Mesendoderm (in vitro differentiated cells): ENCODE measurements around the gene CACNA1H.

ENCODE experiments used
- DNase-seq: peaks from one replicate; pipeline ENCODE4 v3.0.0; 2013
- H2AK5ac ChIP-seq: 2 replicates; pipeline ENCODE4 v1.6.1; 2013; ENCODE audit warnings: low read length, inconsistent platforms
- H2BK120ac ChIP-seq: 2 replicates; pipeline ENCODE4 v1.6.1; 2013; ENCODE audit warnings: low read depth, mild to moderate bottlenecking, low read length, moderate library complexity, mixed read lengths
- H2BK15ac ChIP-seq: replicated peaks from 2 replicates; pipeline ENCODE4 v1.6.1; 2013; ENCODE audit warnings: low read depth, mild to moderate bottlenecking, moderate library complexity
- H2BK5ac ChIP-seq: 2 replicates; pipeline ENCODE4 v1.6.1; 2013; ENCODE audit warnings: low read length, inconsistent platforms
- H3K18ac ChIP-seq: 2 replicates; pipeline ENCODE4 v1.6.1; 2013; ENCODE audit warnings: mild to moderate bottlenecking, low read length, mixed read lengths
- H3K23ac ChIP-seq: one replicate; pipeline ENCODE4 v1.6.1; 2013; ENCODE audit warnings: low read length
- H3K27ac ChIP-seq: 2 replicates; pipeline ENCODE4 v1.5.1; 2013; ENCODE audit warnings: low read depth, mild to moderate bottlenecking, inconsistent platforms, low read length, moderate library complexity
- H3K27me3 ChIP-seq: 2 replicates; pipeline ENCODE4 v1.6.1; 2013; ENCODE audit warnings: low read length, control low read depth, mild to moderate bottlenecking, inconsistent platforms; ENCODE audit not compliant: insufficient read depth, poor library complexity
- H3K36me3 ChIP-seq: 2 replicates; pipeline ENCODE4 v1.6.1; 2013; ENCODE audit warnings: low read length, inconsistent platforms; ENCODE audit not compliant: control insufficient read depth, insufficient read depth
- H3K4ac ChIP-seq: one replicate; pipeline ENCODE4 v1.6.1; 2013; ENCODE audit warnings: low read depth, mild to moderate bottlenecking, low read length, moderate library complexity
- H3K4me1 ChIP-seq: 2 replicates; pipeline ENCODE4 v1.6.1; 2013; ENCODE audit warnings: low read depth, low read length, inconsistent platforms; ENCODE audit not compliant: control insufficient read depth
- H3K4me2 ChIP-seq: 2 replicates; pipeline ENCODE4 v1.6.1; 2013; ENCODE audit warnings: low read length
- H3K4me3 ChIP-seq: 2 replicates; pipeline ENCODE4 v1.5.1; 2013; ENCODE audit warnings: mild to moderate bottlenecking, low read length
- H3K56ac ChIP-seq: one replicate; pipeline ENCODE4 v1.6.1; 2013; ENCODE audit warnings: low read length
- H3K79me1 ChIP-seq: 2 replicates; pipeline ENCODE4 v1.6.1; 2013; ENCODE audit warnings: low read length, inconsistent platforms
- H3K79me2 ChIP-seq: 2 replicates; pipeline ENCODE4 v1.6.1; 2013; ENCODE audit warnings: mild to moderate bottlenecking, low read length; ENCODE audit not compliant: control insufficient read depth, insufficient read depth
- H3K9ac ChIP-seq: 2 replicates; pipeline ENCODE4 v1.6.1; 2013; ENCODE audit warnings: low read length, inconsistent platforms
- H4K5ac ChIP-seq: one replicate; pipeline ENCODE4 v1.6.1; 2013; ENCODE audit warnings: low read length
- H4K8ac ChIP-seq: one replicate; pipeline ENCODE4 v1.6.1; 2013; ENCODE audit warnings: low read depth, mild to moderate bottlenecking, control low read depth, low read length, moderate library complexity
- WGBS: extraction: QIAGEN DNeasy Blood & Tissue Kit; methylation state at CpG from one replicate; pipeline ENCODE4 v1.1.7; 2013; ENCODE audit warnings: low lambda C conversion rate, missing lambda C conversion rate; ENCODE audit not compliant: insufficient coverage; ENCODE audit errors: extremely low coverage; 5-methylcytosine and 5-hydroxymethylcytosine counted together

The CACNA1H gene

GRCh38 chr16:1127101-1127500 is 25.8 kb upstream of the CACNA1H start:
- Histone ChIP-seq H3K27ac (no peak overlapping the region), H3K79me2 (no peaks in the 10 kb centered on the region), H3K9ac (no peak overlapping the region), H3K4me3 (no peak overlapping the region), H2AK5ac (no peak overlapping the region), H3K4me2 (no peak overlapping the region), H3K4me1 (no peaks in the 10 kb centered on the region), H2BK120ac (no peak overlapping the region), H3K36me3 (no peaks in the 10 kb centered on the region), H3K27me3 (no peaks in the 10 kb centered on the region), H2BK5ac (no peak overlapping the region), H2BK15ac (no peak overlapping the region), H3K23ac (no peak overlapping the region), H3K18ac (no peak overlapping the region), H4K5ac (no peak overlapping the region), H3K79me1 (no peaks in the 10 kb centered on the region), H3K4ac (no peak overlapping the region), H3K56ac (no peak overlapping the region), H4K8ac (no peak overlapping the region)
- DNase-seq = no peak
- WGBS = no CpG with 5 or more reads among the region's 16 CpGs

GRCh38 chr16:1127971-1128715 is 24.8 kb upstream of the CACNA1H start:
- no peak for DNase-seq
- H3K4me3 ChIP-seq = no peak overlapping the region
- H3K4me1 ChIP-seq = no peaks in the 10 kb centered on the region
- H3K18ac ChIP-seq = no peak overlapping the region
- no peak overlapping the region for H4K8ac ChIP-seq
- H3K9ac ChIP-seq = no peak overlapping the region
- no peak overlapping the region for H3K56ac ChIP-seq
- no CpG with 5 or more reads among the region's 31 CpGs for WGBS
- no peaks in the 10 kb centered on the region for H3K27me3 ChIP-seq
- H3K79me2 ChIP-seq = no peaks in the 10 kb centered on the region
- no peak overlapping the region for H2AK5ac ChIP-seq
- no peak overlapping the region for H3K4me2 ChIP-seq
- H3K79me1 ChIP-seq = no peaks in the 10 kb centered on the region
- no peaks in the 10 kb centered on the region for H3K36me3 ChIP-seq
- no peak overlapping the region for H2BK120ac ChIP-seq
- H2BK5ac ChIP-seq = no peak overlapping the region
- H3K4ac ChIP-seq = no peak overlapping the region
- H2BK15ac ChIP-seq = no peak overlapping the region
- H3K27ac ChIP-seq = no peak overlapping the region
- H4K5ac ChIP-seq = no peak overlapping the region
- H3K23ac ChIP-seq = no peak overlapping the region

- no peak for DNase-seq
- H3K4ac ChIP-seq = no peak overlapping the region
- no CpG with 5 or more reads among the region's 48 CpGs for WGBS
- H4K8ac ChIP-seq = no peak overlapping the region
- no peak overlapping the region for H3K9ac ChIP-seq
- no peaks in the 10 kb centered on the region for H3K27me3 ChIP-seq
- H2BK15ac ChIP-seq = no peak overlapping the region
- H3K79me1 ChIP-seq = no peaks in the 10 kb centered on the region
- H3K27ac ChIP-seq = no peak overlapping the region
- H3K36me3 ChIP-seq = no peaks in the 10 kb centered on the region
- no peak overlapping the region for H3K23ac ChIP-seq
- no peak overlapping the region for H3K18ac ChIP-seq
- H2BK5ac ChIP-seq = no peak overlapping the region
- H3K56ac ChIP-seq = no peak overlapping the region
- no peaks in the 10 kb centered on the region for H3K79me2 ChIP-seq
- H3K4me3 ChIP-seq = no peak overlapping the region
- no peak overlapping the region for H2BK120ac ChIP-seq
- no peak overlapping the region for H3K4me2 ChIP-seq
- H2AK5ac ChIP-seq = no peak overlapping the region
- H4K5ac ChIP-seq = no peak overlapping the region
- no peaks in the 10 kb centered on the region for H3K4me1 ChIP-seq
These were observed 23.6 kb upstream of the CACNA1H start for GRCh38 chr16:1129106-1129960.

- Histone ChIP-seq H3K4me3 (no peak overlapping the region), H3K79me2 (no peaks in the 10 kb centered on the region), H3K79me1 (no peaks in the 10 kb centered on the region), H3K4me1 (no peaks in the 10 kb centered on the region), H2BK5ac (no peak overlapping the region), H3K18ac (no peak overlapping the region), H3K4me2 (no peak overlapping the region), H3K56ac (no peak overlapping the region), H3K23ac (no peak overlapping the region), H4K8ac (no peak overlapping the region), H3K9ac (no peak overlapping the region), H2BK120ac (no peak overlapping the region), H3K27me3 (no peaks in the 10 kb centered on the region), H3K27ac (no peak overlapping the region), H3K36me3 (no peaks in the 10 kb centered on the region), H2BK15ac (no peak overlapping the region), H4K5ac (no peak overlapping the region), H3K4ac (no peak overlapping the region), H2AK5ac (no peak overlapping the region)
- WGBS = no CpG with 5 or more reads among the region's 8 CpGs
- DNase-seq = no peak
These were observed 22.5 kb upstream of the CACNA1H start for GRCh38 chr16:1130382-1130781.

- H3K27ac ChIP-seq = no peak overlapping the region
- no peak overlapping the region for H2BK5ac ChIP-seq
- no peaks in the 10 kb centered on the region for H3K4me1 ChIP-seq
- H3K4ac ChIP-seq = no peak overlapping the region
- H2AK5ac ChIP-seq = no peak overlapping the region
- H3K27me3 ChIP-seq = no peaks in the 10 kb centered on the region
- no peak overlapping the region for H3K4me2 ChIP-seq
- no peak overlapping the region for H2BK15ac ChIP-seq
- DNase-seq = no peak
- H3K79me2 ChIP-seq = no peaks in the 10 kb centered on the region
- no peak overlapping the region for H4K5ac ChIP-seq
- no peak overlapping the region for H4K8ac ChIP-seq
- H3K56ac ChIP-seq = no peak overlapping the region
- no peak overlapping the region for H3K23ac ChIP-seq
- H3K79me1 ChIP-seq = no peaks in the 10 kb centered on the region
- no peak overlapping the region for H3K9ac ChIP-seq
- no peak overlapping the region for H3K4me3 ChIP-seq
- no peak overlapping the region for H2BK120ac ChIP-seq
- no peak overlapping the region for H3K18ac ChIP-seq
- H3K36me3 ChIP-seq = no peaks in the 10 kb centered on the region
- WGBS = no CpG with 5 or more reads among the region's 35 CpGs
These were observed 21.4 kb upstream of the CACNA1H start for GRCh38 chr16:1131378-1131994.
